GM20000 (cell line): ENCODE results near the gene RAP1GDS1.
"Not testable (repeated sequence)": the region's sequence is repeated elsewhere in the genome, so short reads cannot be mapped to it uniquely, and the experiment has no call there.

Source experiments
- DNase-seq: peaks from one replicate; pipeline ENCODE4 v3.0.0; 2012; ENCODE audit warnings: low spot score
- TF ChIP-seq, protein P1 (sequence below): IDR thresholded peaks from 2 replicates; pipeline ENCODE4 v1.5.1; 2012; ENCODE audit warnings: mild to moderate bottlenecking, control low read depth; ENCODE audit errors: extremely low read depth, missing control alignments

Gene RAP1GDS1

DNA sequence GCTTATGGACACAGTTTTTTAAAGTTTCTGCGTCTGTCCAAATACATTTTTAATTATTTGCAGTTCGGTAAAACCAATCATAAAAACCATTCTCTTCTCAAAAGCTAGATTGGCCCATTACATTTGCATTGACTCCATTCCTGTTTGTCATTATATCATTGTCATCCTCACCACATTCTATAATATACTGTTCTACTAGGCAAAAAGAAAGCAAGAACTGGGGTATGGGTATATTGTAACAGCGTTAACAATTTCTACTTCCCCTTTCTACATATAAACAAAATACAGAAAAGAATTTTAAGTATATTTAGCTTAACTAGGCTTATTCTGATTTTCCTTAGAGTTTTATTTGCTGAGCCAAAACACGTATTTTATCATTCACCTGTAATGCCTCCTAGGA lies 91.8 kb downstream of the RAP1GDS1 start:
- DNase-seq, result no peak
- TF ChIP-seq, protein P1, sequence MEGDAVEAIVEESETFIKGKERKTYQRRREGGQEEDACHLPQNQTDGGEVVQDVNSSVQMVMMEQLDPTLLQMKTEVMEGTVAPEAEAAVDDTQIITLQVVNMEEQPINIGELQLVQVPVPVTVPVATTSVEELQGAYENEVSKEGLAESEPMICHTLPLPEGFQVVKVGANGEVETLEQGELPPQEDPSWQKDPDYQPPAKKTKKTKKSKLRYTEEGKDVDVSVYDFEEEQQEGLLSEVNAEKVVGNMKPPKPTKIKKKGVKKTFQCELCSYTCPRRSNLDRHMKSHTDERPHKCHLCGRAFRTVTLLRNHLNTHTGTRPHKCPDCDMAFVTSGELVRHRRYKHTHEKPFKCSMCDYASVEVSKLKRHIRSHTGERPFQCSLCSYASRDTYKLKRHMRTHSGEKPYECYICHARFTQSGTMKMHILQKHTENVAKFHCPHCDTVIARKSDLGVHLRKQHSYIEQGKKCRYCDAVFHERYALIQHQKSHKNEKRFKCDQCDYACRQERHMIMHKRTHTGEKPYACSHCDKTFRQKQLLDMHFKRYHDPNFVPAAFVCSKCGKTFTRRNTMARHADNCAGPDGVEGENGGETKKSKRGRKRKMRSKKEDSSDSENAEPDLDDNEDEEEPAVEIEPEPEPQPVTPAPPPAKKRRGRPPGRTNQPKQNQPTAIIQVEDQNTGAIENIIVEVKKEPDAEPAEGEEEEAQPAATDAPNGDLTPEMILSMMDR, result no peak

DNA sequence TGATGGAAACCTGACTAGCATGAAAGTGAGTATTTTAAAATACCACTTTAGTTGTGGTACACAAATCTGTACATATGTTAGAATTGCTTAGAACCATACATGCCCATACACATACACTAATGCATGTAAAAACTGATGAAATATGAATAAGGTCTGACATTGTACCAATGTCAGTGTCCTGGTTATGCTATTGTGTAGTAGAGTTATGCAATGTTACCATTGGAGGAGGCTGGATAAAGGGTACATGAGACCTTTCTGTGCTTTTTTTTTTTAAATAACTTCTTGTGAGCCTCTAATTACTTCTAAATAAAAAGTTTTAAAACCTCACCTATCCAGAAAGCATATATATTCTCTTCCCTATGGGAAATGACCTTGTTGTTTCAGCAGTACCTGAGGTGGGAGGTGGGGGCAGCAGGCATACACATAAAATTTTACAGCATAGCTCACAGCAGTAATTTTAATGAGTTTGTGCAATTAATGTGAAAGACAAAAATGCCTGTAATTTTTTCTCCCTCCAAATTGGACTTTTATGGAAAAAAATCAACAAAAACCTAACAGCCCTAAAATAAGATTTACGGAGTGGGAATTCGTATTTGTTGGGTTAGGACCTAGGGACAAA lies 97.6 kb downstream of the RAP1GDS1 start:
- TF ChIP-seq, protein P1, result no peak
- DNase-seq, result no peak

DNA sequence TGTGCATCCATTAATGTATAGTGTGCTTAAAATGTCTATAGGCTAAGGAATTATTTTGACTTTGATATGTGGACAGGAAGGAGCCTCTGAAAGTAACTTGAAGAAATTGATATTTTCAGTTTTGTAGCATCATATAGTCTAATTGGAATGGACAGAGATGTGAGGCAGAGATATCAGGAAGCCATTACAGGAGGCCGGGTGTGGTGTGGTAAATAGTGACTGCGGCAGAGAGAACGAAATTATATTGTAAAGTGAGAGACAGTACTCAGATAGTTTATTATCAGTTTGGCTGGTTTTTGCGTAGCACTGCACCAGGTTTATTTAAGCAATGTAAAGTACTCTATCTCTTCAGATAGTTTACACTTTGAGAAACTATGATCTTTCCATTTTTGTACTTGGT lies 98.5 kb downstream of the RAP1GDS1 start:
- DNase-seq, result no peak
- TF ChIP-seq, protein P1, result no peak

DNA sequence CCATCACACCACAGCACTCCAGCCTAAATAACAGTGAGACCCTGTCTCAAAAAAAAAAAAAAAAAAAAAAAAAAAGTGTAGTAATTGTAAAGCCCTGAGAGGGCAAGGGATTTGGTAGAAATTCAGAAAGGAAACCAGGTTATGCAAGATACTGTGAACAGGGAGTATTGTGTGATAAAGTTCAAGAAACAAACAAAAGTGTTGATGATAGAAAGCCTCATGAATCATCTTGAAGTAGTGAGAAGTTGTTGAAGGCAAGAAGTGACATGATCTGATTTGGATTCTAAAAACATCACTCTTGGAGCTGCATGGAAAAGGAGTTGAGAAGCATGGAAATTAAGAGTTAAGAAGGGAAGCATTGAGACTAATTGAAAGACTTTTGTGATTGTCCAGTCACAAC lies 102.2 kb downstream of the RAP1GDS1 start:
- DNase-seq, result no peak

DNA sequence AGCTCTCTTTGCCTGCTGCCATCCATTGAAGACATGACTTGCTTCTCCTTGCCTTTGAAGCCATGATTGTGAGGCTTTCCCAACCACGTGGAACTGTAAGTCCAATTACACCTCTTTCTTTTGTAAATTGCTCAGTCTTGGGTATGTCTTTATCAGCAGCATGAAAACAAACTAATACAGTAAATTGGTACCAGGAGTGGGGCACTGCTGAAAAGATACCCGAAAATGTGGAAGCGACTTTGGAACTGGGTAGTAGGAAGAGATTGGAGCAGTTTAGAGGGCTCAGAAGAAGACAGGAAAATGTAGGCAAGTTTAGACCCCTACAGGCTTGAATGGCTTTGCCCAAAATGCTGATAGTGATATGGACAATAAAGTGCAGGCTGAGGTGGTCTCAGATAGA lies 105.1 kb downstream of the RAP1GDS1 start:
- not testable (repeated sequence) for DNase-seq

More for the DNA sequence above, 102.2 kb downstream of the RAP1GDS1 start:
- TF ChIP-seq, protein P1, result no peak

DNA sequence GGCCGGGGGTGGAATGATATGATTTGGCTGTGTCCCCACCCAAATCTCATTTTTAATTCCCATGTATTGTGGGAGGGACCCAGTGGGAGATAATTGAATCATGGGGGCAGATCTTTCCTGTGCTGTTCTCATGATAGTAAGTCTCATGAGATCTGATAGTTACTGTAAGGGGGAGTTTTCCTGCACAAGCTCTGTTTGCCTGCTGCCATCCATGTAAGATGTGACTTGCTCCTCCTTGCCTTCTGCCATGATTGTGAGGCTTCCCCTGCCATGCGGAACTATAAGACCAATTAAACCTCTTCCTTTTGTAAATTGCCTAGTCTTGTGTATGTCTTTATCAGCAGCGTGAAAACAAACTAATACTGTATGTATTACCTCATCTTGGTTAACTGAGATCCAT lies 106.8 kb downstream of the RAP1GDS1 start:
- not testable (repeated sequence) for DNase-seq

DNA sequence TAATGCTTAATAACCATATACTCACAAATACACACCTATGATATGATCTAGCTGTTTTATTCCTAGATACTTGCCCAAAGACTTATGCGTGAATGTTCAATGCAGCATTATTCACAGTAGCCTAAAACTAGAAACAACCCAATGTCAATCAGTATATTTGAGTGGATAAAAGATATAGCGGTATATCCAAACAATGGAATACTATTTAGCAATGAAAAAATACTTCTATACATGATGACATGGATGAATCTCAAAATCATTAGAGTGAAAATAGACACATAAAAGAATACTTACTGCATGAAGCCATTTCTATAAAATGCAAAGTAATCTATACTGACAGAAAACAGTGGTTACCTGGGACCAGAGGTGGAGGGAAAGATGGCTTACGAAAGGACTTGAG lies 108.1 kb downstream of the RAP1GDS1 start:
- TF ChIP-seq, protein P1, result no peak
- DNase-seq, result no peak

DNA sequence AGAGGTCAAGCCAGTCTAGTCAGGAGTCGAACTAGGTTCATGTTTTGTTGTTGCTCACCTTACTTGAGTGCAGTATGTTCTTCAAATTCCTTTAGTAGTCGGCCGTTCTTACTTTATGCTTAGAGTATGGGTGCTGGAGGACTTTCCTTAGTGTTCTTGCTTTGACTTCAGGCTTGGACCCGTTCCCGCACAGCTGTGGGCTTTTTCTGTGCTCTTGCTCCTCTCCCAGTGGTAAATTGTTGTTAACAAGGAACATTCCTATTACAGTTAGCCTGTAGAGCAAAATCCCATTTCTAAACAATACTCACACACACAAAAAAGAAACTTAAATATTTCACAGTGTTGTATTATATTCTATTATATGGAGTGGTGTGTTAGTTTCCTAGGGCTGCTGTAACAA lies 113.5 kb downstream of the RAP1GDS1 start:
- TF ChIP-seq, protein P1, result no peak
- no peak for DNase-seq
